ENCODE measurements around the gene PEAR1.

- TF ChIP-seq REST (IDR thresholded peaks at IDR 0.05; ENCODE audit: insufficient replicate concordance, low read depth) (no peak), CTCF (IDR thresholded peaks at IDR 0.05; ENCODE audit: insufficient read depth, low read length) (no peak)
These were observed 36.2 kb downstream of the PEAR1 start for GRCh38 chr1:156929596-156930238.
